Erythroblast (primary cell): ENCODE data around the gene AMPH.

Experiments
- GATA1 ChIP-seq: IDR thresholded peaks from 2 replicates; pipeline ENCODE4 v1.6.1; 2011; ENCODE audit warnings: low read depth, mild to moderate bottlenecking, control low read depth, low read length, moderate library complexity
- POLR2A ChIP-seq: IDR thresholded peaks from 2 replicates; pipeline ENCODE4 v1.6.1; 2011; ENCODE audit warnings: mild to moderate bottlenecking, low read length

- TF ChIP-seq POLR2A (no peak), GATA1 (no peak)
Observed at GRCh38 chr7:38632411-38632810, 1.2 kb upstream of the AMPH start.
